Measurements from ENCODE around the gene LYST. TPM values are rescaled to one million over a fixed set of nuclear protein-coding genes. Genes with fewer than 3 reads are reported as not detected.

LYST gene
- total RNA-seq, 1 donor, result 88.9 TPM

GRCh38 chr1:235663628-235664027 is 203.1 kb downstream of the LYST start:
- DNase-seq (ENCODE audit: low read depth), result no peak
- H3K4me3 ChIP-seq (ENCODE audit: low read depth, low read length), result no peak overlapping the region
- no peak for TF ChIP-seq CTCF (IDR thresholded peaks at IDR 0.05; ENCODE audit: insufficient read depth, low read depth, low read length)

GRCh38 chr1:235661568-235661967 is 205.1 kb downstream of the LYST start:
- H3K4me3 ChIP-seq (ENCODE audit: low read depth, low read length), result no peak overlapping the region
- no peak for DNase-seq (ENCODE audit: low read depth)
- no peak for TF ChIP-seq CTCF (IDR thresholded peaks at IDR 0.05; ENCODE audit: insufficient read depth, low read depth, low read length)

GRCh38 chr1:235659186-235659771 is 207.4 kb downstream of the LYST start:
- no peak for DNase-seq (ENCODE audit: low read depth)
- H3K4me3 ChIP-seq (ENCODE audit: low read depth, low read length), result no peak overlapping the region
- no peak for TF ChIP-seq CTCF (IDR thresholded peaks at IDR 0.05; ENCODE audit: insufficient read depth, low read depth, low read length)

- TF ChIP-seq CTCF (IDR thresholded peaks at IDR 0.05; ENCODE audit: insufficient read depth, low read depth, low read length), result no peak
- no peak for DNase-seq (ENCODE audit: low read depth)
- no peak overlapping the region for H3K4me3 ChIP-seq (ENCODE audit: low read depth, low read length)
These were observed 208.8 kb downstream of the LYST start for GRCh38 chr1:235657747-235658526.

GRCh38 chr1:235657269-235657668 is 209.4 kb downstream of the LYST start:
- no peak overlapping the region for H3K4me3 ChIP-seq (ENCODE audit: low read depth, low read length)
- TF ChIP-seq CTCF (IDR thresholded peaks at IDR 0.05; ENCODE audit: insufficient read depth, low read depth, low read length), result no peak
- no peak for DNase-seq (ENCODE audit: low read depth)

- H3K4me3 ChIP-seq (ENCODE audit: low read depth, low read length), result no peak overlapping the region
- no peak for TF ChIP-seq CTCF (IDR thresholded peaks at IDR 0.05; ENCODE audit: insufficient read depth, low read depth, low read length)
- no peak for DNase-seq (ENCODE audit: low read depth)
These were observed 214.3 kb downstream of the LYST start for GRCh38 chr1:235652364-235652763.

All from fibroblast of villous mesenchyme (primary cell).